Endothelial cell of umbilical vein (primary cell): Measurements from ENCODE around the gene MYO7B. TPM values are rescaled to one million over a fixed set of nuclear protein-coding genes. Genes with fewer than 3 reads are reported as not detected.

ENCODE experiments used
- BruUV-seq: library from RNA; stranded (reverse); fragments of 400-500 nt; replicated peaks from 2 replicates; lab custom pipeline; 2021; lab: Mats Ljungman, UMichigan
- CTCF ChIA-PET: fragments of 300-600, 350-600 bp; sonication (Branson Sonifier 250); formaldehyde crosslinking; loops from one replicate; lab custom pipeline; 2021; ENCODE audit warnings: antibody characterized with exemption, inconsistent platforms; lab: Charles Lee
- POLR2A ChIA-PET: fragments of 300-600, 350-600 bp; sonication (Branson Sonifier 250); formaldehyde crosslinking; loops from one replicate; lab custom pipeline; 2021; ENCODE audit warnings: antibody characterized with exemption, inconsistent platforms; lab: Charles Lee
- DNase-seq: peaks from one replicate; pipeline ENCODE4 v3.0.0-alpha.2; 2011; ENCODE audit warnings: low read depth, low spot score
- FAIRE-seq: peaks from 2 replicates; lab custom pipeline; 2011; peaks lifted over from hg19 to GRCh38; lab: Jason Lieb, UNC
- H2AFZ ChIP-seq: 2 replicates; pipeline ENCODE4 v1.6.0; 2012; ENCODE audit warnings: low read depth, low read length, control low read depth, inconsistent platforms
- H3K27ac ChIP-seq: 2 replicates; pipeline ENCODE4 v1.5.1; 2011; ENCODE audit warnings: low read depth, mild to moderate bottlenecking, control low read depth, low read length, moderate library complexity; ENCODE audit not compliant: insufficient read depth
- H3K27me3 ChIP-seq, 2 experiments: 2 replicates each; pipeline versions ENCODE4 v1.6.0 to v1.6.1; 2011; ENCODE audit warnings: low read length in 2 of 2, mixed read lengths in 1 of 2; ENCODE audit not compliant: control insufficient read depth in 2 of 2, insufficient read depth in 2 of 2
- H3K36me3 ChIP-seq, 2 experiments: 2 replicates in 1 of 2; 3 replicates in 1 of 2; pipeline ENCODE4 v1.5.1; 2011; ENCODE audit warnings: low read length in 2 of 2, mild to moderate bottlenecking in 1 of 2, moderate library complexity in 1 of 2; ENCODE audit not compliant: control insufficient read depth in 2 of 2, insufficient read depth in 2 of 2; ENCODE audit errors: extremely low read depth in 1 of 2
- H3K4me1 ChIP-seq: 3 replicates; pipeline ENCODE4 v1.5.1; 2011; ENCODE audit warnings: mild to moderate bottlenecking, low read length; ENCODE audit not compliant: control insufficient read depth, insufficient read depth; ENCODE audit errors: extremely low read depth
- H3K4me2 ChIP-seq: 2 replicates; pipeline ENCODE4 v1.6.1; 2011; ENCODE audit warnings: low read length, control low read depth, mixed read lengths; ENCODE audit not compliant: insufficient read depth
- H3K4me3 ChIP-seq, 3 experiments: fragments of 200-600 bp in 1 of 3; sonication (generic), shearing (Covaris generic) in 1 of 3; replicated peaks in 1 of 3; 2 replicates each; pipeline ENCODE4 v1.5.1; 2011 to 2016; ENCODE audit warnings: control low read depth in 3 of 3, low read length in 3 of 3, mild to moderate bottlenecking in 2 of 3, inconsistent platforms in 1 of 3, low read depth in 1 of 3, moderate library complexity in 1 of 3; ENCODE audit not compliant: insufficient read depth in 1 of 3
- H3K79me2 ChIP-seq: 2 replicates; pipeline ENCODE4 v1.6.0; 2012; ENCODE audit warnings: low read length, inconsistent platforms; ENCODE audit not compliant: control insufficient read depth, insufficient read depth
- H3K9ac ChIP-seq: replicated peaks from 2 replicates; pipeline ENCODE3; 2011; ENCODE audit warnings: low read length, control low read depth; ENCODE audit not compliant: insufficient read depth; ENCODE audit errors: extremely low read depth
- H3K9me1 ChIP-seq: replicated peaks from 3 replicates; pipeline ENCODE4 v1.6.0; 2011; ENCODE audit warnings: mild to moderate bottlenecking, low read length; ENCODE audit not compliant: control insufficient read depth, insufficient read depth; ENCODE audit errors: extremely low read depth
- H3K9me3 ChIP-seq: replicated peaks from 2 replicates; pipeline ENCODE4 v1.5.1; 2012; ENCODE audit warnings: low read length, inconsistent platforms; ENCODE audit not compliant: control insufficient read depth, insufficient read depth
- H4K20me1 ChIP-seq: replicated peaks from 2 replicates; pipeline ENCODE3; 2011; ENCODE audit warnings: mild to moderate bottlenecking, low read length; ENCODE audit not compliant: control insufficient read depth, insufficient read depth; ENCODE audit errors: extremely low read depth
- EZH2 ChIP-seq: IDR thresholded peaks from 2 replicates; pipeline ENCODE4 v1.6.1; 2012; ENCODE audit warnings: borderline replicate concordance, low read depth, mild to moderate bottlenecking, moderate library complexity, low read length, inconsistent platforms; ENCODE audit not compliant: severe bottlenecking
- FOS ChIP-seq: IDR thresholded peaks from 2 replicates; pipeline ENCODE4 v1.6.1; 2011; ENCODE audit warnings: mild to moderate bottlenecking, low read length, moderate library complexity, borderline replicate concordance; ENCODE audit not compliant: insufficient read depth
- GATA2 ChIP-seq: IDR thresholded peaks from 2 replicates; pipeline ENCODE4 v1.7.0; 2011; ENCODE audit warnings: low read depth, mild to moderate bottlenecking, moderate library complexity, mixed read lengths, low read length; ENCODE audit not compliant: insufficient read length, insufficient read depth
- JUN ChIP-seq: IDR thresholded peaks from 2 replicates; pipeline ENCODE4 v1.6.1; 2011; ENCODE audit warnings: borderline replicate concordance, low read depth; ENCODE audit not compliant: insufficient read length, insufficient read depth
- MYC ChIP-seq: IDR thresholded peaks from one replicate; pipeline ENCODE4 v1.6.1; 2011; ENCODE audit warnings: mild to moderate bottlenecking, low read depth, low read length
- POLR2A ChIP-seq: IDR thresholded peaks from 2 replicates; pipeline ENCODE4 v1.6.1; 2012; ENCODE audit warnings: low read depth, mild to moderate bottlenecking, control low read depth, low read length
- POLR2AphosphoS5 ChIP-seq: IDR thresholded peaks from 2 replicates; pipeline ENCODE4 v1.6.1; 2012; ENCODE audit warnings: low read depth, mild to moderate bottlenecking, control low read depth, low read length, moderate library complexity; ENCODE audit not compliant: insufficient read depth
- dilution Hi-C: fragments of 300-500 bp; cut with MboI; formaldehyde crosslinking; loops from one replicate; pipeline ENCODE4 v1.15.0; 2019; ENCODE audit warnings: low sequenced_read_pairs; ENCODE audit not compliant: extremely low pct_ligation_motif_present
- intact Hi-C: fragments of 100-400 bp; cut with micrococcal nuclease; formaldehyde crosslinking; loops from one replicate; pipeline ENCODE4 v1.10.0; 2022
- polyA plus RNA-seq, 4 experiments: library from polyadenylated mRNA; depleted of rRNA in 3 of 4; stranded (reverse) in 3 of 4; unstranded in 1 of 4; fragments of >200 nt; gene quantifications; 2 replicates each; pipeline versions ENCODE4 v1.2.1 to v1.2.3, GENCODE V29; 2011 to 2012; ENCODE audit warnings: missing spikeins in 1 of 4
- total RNA-seq: library from RNA; stranded (reverse); gene quantifications from 2 replicates; pipeline ENCODE4 v1.2.3, GENCODE V29; 2021
- TF ChIP-seq, protein P1 (sequence below): IDR thresholded peaks from 2 replicates; pipeline ENCODE4 v1.6.1; 2011; ENCODE audit not compliant: insufficient read depth, insufficient read length
- TF ChIP-seq, protein P2 (sequence below), 2 donors: IDR thresholded peaks; 1 replicate in 1 of 2; 2 replicates in 1 of 2; pipeline ENCODE4 v1.5.1; 2011; ENCODE audit warnings: low read length in 2 of 2, mild to moderate bottlenecking in 2 of 2, moderate library complexity in 2 of 2, control low read depth in 1 of 2, inconsistent platforms in 1 of 2, low read depth in 1 of 2; ENCODE audit not compliant: insufficient read depth in 1 of 2; ENCODE audit errors: extremely low read depth in 1 of 2

The MYO7B gene
- total and polyA plus RNA-seq, 2 donors (not counting 3 experiments of a cell fraction or from before 2014, with no cell fraction given) = 0.17 TPM; not detected in 1

DNA sequence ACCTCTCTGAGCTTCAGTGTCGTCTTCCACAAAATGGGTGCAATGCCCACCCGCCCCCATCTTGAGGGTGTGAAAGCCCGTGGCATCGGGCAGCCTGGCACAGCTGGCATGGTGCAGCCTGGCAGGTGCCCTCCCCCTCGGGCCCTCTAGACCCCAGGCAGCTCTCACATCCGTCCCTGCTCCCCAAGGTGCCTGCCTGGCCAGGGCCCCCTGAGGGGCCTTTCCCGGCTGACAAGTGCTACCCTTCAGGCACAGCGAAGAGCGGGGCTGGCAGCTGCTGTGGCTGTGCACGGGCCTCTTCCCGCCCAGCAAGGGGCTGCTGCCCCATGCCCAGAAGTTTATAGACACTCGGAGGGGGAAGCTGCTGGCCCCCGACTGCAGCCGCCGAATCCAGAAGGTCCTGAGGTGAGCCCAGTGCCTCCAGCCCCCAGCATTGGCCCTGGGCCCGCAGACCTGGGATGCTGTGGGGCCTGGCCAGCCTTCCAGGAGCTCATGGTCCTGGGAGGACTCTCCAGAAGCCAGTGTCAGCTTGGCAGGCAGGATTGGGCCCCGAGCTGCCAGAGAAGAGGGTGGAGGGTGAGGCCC is 96.6 kb downstream of the MYO7B start:
- intact Hi-C loops = no loop called here
- DNase-seq (no peak), FAIRE-seq (no peak)
- TF ChIP-seq, protein P1, sequence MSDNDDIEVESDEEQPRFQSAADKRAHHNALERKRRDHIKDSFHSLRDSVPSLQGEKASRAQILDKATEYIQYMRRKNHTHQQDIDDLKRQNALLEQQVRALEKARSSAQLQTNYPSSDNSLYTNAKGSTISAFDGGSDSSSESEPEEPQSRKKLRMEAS = no peak
- TF ChIP-seq EZH2 (no peak), JUN (no peak), POLR2A (no peak), FOS (no peak), MYC (no peak), POLR2AphosphoS5 (no peak), GATA2 (no peak)
- TF ChIP-seq, protein P2, sequence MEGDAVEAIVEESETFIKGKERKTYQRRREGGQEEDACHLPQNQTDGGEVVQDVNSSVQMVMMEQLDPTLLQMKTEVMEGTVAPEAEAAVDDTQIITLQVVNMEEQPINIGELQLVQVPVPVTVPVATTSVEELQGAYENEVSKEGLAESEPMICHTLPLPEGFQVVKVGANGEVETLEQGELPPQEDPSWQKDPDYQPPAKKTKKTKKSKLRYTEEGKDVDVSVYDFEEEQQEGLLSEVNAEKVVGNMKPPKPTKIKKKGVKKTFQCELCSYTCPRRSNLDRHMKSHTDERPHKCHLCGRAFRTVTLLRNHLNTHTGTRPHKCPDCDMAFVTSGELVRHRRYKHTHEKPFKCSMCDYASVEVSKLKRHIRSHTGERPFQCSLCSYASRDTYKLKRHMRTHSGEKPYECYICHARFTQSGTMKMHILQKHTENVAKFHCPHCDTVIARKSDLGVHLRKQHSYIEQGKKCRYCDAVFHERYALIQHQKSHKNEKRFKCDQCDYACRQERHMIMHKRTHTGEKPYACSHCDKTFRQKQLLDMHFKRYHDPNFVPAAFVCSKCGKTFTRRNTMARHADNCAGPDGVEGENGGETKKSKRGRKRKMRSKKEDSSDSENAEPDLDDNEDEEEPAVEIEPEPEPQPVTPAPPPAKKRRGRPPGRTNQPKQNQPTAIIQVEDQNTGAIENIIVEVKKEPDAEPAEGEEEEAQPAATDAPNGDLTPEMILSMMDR (IDR thresholded peaks at IDR 0.05; ENCODE audit: extremely low read depth in 1 of 2, insufficient read depth in 1 of 2, low read depth in 1 of 2, low read length in 2 of 2) = no peak
- Histone ChIP-seq H3K9me1 (no peaks in the 10 kb centered on the region), H3K36me3 (no peaks in the 10 kb centered on the region), H3K9ac (no peak overlapping the region), H3K27me3 (no peaks in the 10 kb centered on the region), H4K20me1 (no peaks in the 10 kb centered on the region), H3K4me1 (peaks cover 5% of the 10 kb centered on the region), H3K79me2 (no peaks in the 10 kb centered on the region), H3K9me3 (no peaks in the 10 kb centered on the region), H2AFZ (no peak overlapping the region), H3K4me3 (no peak overlapping the region), H3K4me2 (no peak overlapping the region), H3K27ac (no peak overlapping the region)
- BruUV-seq = no TSS peak
- dilution Hi-C loops = no loop called here
- CTCF ChIA-PET = interaction anchor here (0.8 to 1.6 kb wide), 4 partner anchors 10 to 43 kb away, joined by 3 to 19 read pairs (median 4); partner anchors contain the start of gene LIMS2
- POLR2A ChIA-PET = no interaction called here
